Esophagus muscularis mucosa (tissue), 4 donors: Measurements from ENCODE around the gene PCBP3. TPM values are rescaled to one million over a fixed set of nuclear protein-coding genes. Genes with fewer than 3 reads are reported as not detected.

Source experiments
- DNase-seq: peaks from one replicate; pipeline ENCODE4 v3.0.0-alpha.2; 2017; ENCODE audit errors: extremely low spot score
- H3K27ac ChIP-seq, 4 donors: fragments of 200-600 bp; sonication (generic); replicated peaks in 1 of 4; 1 replicate in 3 of 4; 2 replicates in 1 of 4; pipeline ENCODE4 v1.5.1; 2016 to 2019; ENCODE audit warnings: mild to moderate bottlenecking in 1 of 4
- H3K27me3 ChIP-seq, 4 donors: fragments of 200-600 bp; sonication (generic); one replicate each; pipeline versions ENCODE4 v1.5.1 to v1.6.0; 2016 to 2019
- H3K36me3 ChIP-seq, 4 donors: fragments of 200-600 bp; sonication (generic); one replicate each; pipeline ENCODE4 v1.5.1; 2016 to 2019
- H3K4me1 ChIP-seq, 4 donors: fragments of 200-600 bp; sonication (generic); one replicate each; pipeline ENCODE4 v1.5.1; 2016 to 2019
- H3K4me3 ChIP-seq, 4 donors: fragments of 200-600 bp; sonication (generic); 1 replicate in 2 of 4; 2 replicates in 2 of 4; pipeline ENCODE4 v1.5.1; 2016 to 2019; ENCODE audit warnings: mild to moderate bottlenecking in 4 of 4, moderate library complexity in 1 of 4
- H3K9me3 ChIP-seq, 4 donors: fragments of 200-600 bp; sonication (generic); 1 replicate in 3 of 4; 2 replicates in 1 of 4; pipeline ENCODE4 v1.5.1; 2016 to 2019
- CTCF ChIP-seq, 3 experiments: fragments of 200-600 bp in 2 of 3; fragments of 450-650 bp in 1 of 3; sonication (generic) in 2 of 3; IDR thresholded peaks; one replicate each; pipeline ENCODE4 v1.5.1; 2017 to 2019; ENCODE audit warnings: antibody characterized with exemption in 3 of 3, mild to moderate bottlenecking in 2 of 3, moderate library complexity in 1 of 3
- EP300 ChIP-seq: sonication (generic); formaldehyde crosslinking; IDR thresholded peaks from one replicate; pipeline ENCODE4 v1.6.1; 2017; ENCODE audit warnings: antibody characterized with exemption
- POLR2A ChIP-seq: fragments of 450-650 bp; IDR thresholded peaks from one replicate; pipeline ENCODE4 v1.6.1; 2017; ENCODE audit warnings: antibody characterized with exemption, moderate library complexity, mild to moderate bottlenecking, low read depth
- POLR2AphosphoS5 ChIP-seq, 2 donors: sonication (generic); formaldehyde crosslinking; IDR thresholded peaks; one replicate each; pipeline ENCODE4 v1.6.1; 2017; ENCODE audit warnings: antibody characterized with exemption in 2 of 2
- WGBS: methylation state at CpG from one replicate; pipeline ENCODE4 v1.1.5; 2018; 5-methylcytosine and 5-hydroxymethylcytosine counted together
- intact Hi-C: fragments of 100-400 bp; cut with DNase I; formaldehyde crosslinking; loops from one replicate; pipeline ENCODE4 v1.15.1; 2023
- total RNA-seq, 4 donors: library from RNA; depleted of rRNA; stranded (reverse); fragments of >200 nt; gene quantifications; one replicate each; pipeline versions ENCODE4 v1.1.0 to v1.2.1, GENCODE V29; 2016

PCBP3 gene
- total RNA-seq, 4 donors from 2014 or later: 7.5 to 9.2 (median 8.1) TPM

GRCh38 chr21:45970674-45971615, 327.4 kb downstream of the PCBP3 start:
- Histone ChIP-seq H3K27ac (peak overlapping the region; percentile 96 to 99 (median 98)), H3K9me3 (no peaks in the 10 kb centered on the region), H3K4me1 (peaks cover 50 to 61% (median 59%) of the 10 kb centered on the region in 4 donors), H3K36me3 (no peaks in the 10 kb centered on the region), H3K4me3 (no peak overlapping the region), H3K27me3 (no peaks in the 10 kb centered on the region)
- intact Hi-C loops: loop anchor here (2.0 to 10.0 kb wide), 2 partner anchors 258 to 354 kb away; partner anchors contain the start of genes C21orf58, LSS and PCNT
- 62% methylated on average over 10 of the region's 25 CpGs for WGBS
- no peak for DNase-seq
- TF ChIP-seq CTCF (IDR thresholded peaks at IDR 0.05) (peak; percentile 94 to 99 (median 97)), POLR2A (no peak), POLR2AphosphoS5 (IDR thresholded peaks at IDR 0.05) (peak in 1 of 2 donors; percentile 27)

DNA sequence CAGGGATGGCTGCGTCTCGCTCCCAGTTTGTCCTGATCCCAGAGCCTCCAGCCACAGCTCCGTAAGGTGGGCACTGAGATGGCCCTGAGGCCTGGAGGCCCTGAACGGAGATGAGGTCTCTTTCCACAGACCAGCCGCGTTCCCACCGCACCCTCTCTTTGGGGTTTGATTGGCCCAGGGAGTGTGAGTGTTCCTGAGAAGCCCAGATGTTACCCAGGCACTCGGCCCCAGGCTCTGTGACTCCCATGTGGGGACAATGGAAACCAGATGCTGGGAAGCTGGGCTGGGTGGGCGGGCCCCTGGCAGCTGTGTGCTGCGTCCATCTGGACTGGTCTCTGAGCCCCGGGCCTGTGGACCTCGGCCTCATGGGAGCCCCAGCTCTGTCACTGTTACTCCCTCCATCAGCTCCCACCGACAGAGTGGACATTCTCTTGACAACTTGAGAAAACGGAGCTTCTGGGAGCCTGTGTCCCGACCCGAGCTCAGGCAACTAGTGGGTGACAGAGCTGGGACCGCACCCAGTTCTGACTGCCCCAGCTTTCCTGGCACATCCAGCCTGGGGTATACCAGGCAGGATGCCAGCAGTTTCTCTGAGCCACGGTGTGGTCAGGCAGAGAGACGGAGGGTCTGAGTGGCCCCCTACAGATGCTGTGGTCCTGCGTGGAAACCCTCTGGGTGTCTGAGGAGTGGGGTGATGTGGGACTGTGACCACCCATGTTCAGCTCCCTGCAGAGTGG, 328.3 kb downstream of the PCBP3 start:
- 59% methylated on average over 15 of the region's 20 CpGs for WGBS
- no peaks in the 10 kb centered on the region for H3K27me3 ChIP-seq

DNA sequence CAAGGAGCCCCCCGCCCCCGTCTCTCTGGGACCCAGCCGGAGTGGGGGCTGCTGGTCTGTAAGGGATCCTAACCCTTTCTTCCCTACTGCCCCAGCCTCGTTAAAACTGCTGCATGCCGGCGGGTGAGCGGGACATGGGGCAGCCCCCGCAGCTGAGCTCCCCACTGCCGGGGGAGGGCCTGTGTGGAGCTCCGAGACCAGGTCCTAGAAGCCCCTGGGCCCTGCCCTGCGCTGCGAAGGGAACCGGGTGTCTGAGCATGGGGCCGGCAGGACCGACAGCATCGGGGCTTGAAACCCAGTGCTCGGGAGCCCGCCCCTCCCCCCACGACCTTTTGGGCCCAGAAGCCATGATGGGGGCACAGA, 328.8 kb downstream of the PCBP3 start:
- Histone ChIP-seq H3K9me3 (no peaks in the 10 kb centered on the region), H3K27ac (peak overlapping the region; percentile 96 to 99 (median 98)), H3K4me3 (peak overlapping the region; percentile 59 to 62 (median 61)), H3K4me1 (peaks cover 58 to 72% (median 71%) of the 10 kb centered on the region in 4 donors), H3K27me3 (no peaks in the 10 kb centered on the region), H3K36me3 (no peaks in the 10 kb centered on the region)
- no peak for DNase-seq
- TF ChIP-seq POLR2A: no peak
- TF ChIP-seq CTCF (IDR thresholded peaks at IDR 0.05): no peak
- no peak for TF ChIP-seq EP300
- TF ChIP-seq POLR2AphosphoS5 (IDR thresholded peaks at IDR 0.05): no peak
- intact Hi-C loops: loop anchor here (1.0 to 10.0 kb wide), 2 partner anchors 127 to 352 kb away; partner anchors contain the start of genes C21orf58 and PCNT
- WGBS: 16% methylated on average over 12 of the region's 19 CpGs

More for the DNA sequence above, 328.3 kb downstream of the PCBP3 start:
- intact Hi-C loops: loop anchor here (1.0 to 10.0 kb wide), 3 partner anchors 128 to 353 kb away; partner anchors contain the start of genes C21orf58, LSS and PCNT
- Histone ChIP-seq H3K27ac (peak overlapping the region; percentile 96 to 99 (median 98)), H3K36me3 (no peaks in the 10 kb centered on the region), H3K4me3 (peak overlapping the region; percentile 59 to 62 (median 61)), H3K4me1 (peaks cover 54 to 67% (median 65%) of the 10 kb centered on the region in 4 donors), H3K9me3 (no peaks in the 10 kb centered on the region)
- DNase-seq: no peak
- TF ChIP-seq EP300 (no peak), POLR2AphosphoS5 (IDR thresholded peaks at IDR 0.05) (peak in 1 of 2 donors; percentile 44)

- DNase-seq: no peak
- Histone ChIP-seq H3K27ac (peak overlapping the region; percentile 96 to 99 (median 98)), H3K4me3 (peak overlapping the region; percentile 59 to 62 (median 61)), H3K36me3 (no peaks in the 10 kb centered on the region), H3K4me1 (peaks cover 60 to 78% (median 74%) of the 10 kb centered on the region in 4 donors), H3K27me3 (no peaks in the 10 kb centered on the region), H3K9me3 (no peaks in the 10 kb centered on the region)
- WGBS: 0% methylated on average over 7 of the region's 58 CpGs
- TF ChIP-seq POLR2AphosphoS5 (IDR thresholded peaks at IDR 0.05): peak; percentile 29 to 43
- no peak for TF ChIP-seq EP300
- intact Hi-C loops: loop anchor here (1.0 to 10.0 kb wide), 2 partner anchors 126 to 352 kb away; partner anchors contain the start of genes C21orf58 and PCNT
Measured at GRCh38 chr21:45972716-45973474, 329.4 kb downstream of the PCBP3 start.

- Histone ChIP-seq H3K4me1 (peaks cover 63 to 85% (median 79%) of the 10 kb centered on the region in 4 donors), H3K9me3 (no peaks in the 10 kb centered on the region), H3K27me3 (no peaks in the 10 kb centered on the region), H3K4me3 (peak overlapping the region; percentile 59 to 62 (median 61)), H3K27ac (peak overlapping the region; percentile 96 to 99 (median 98)), H3K36me3 (no peaks in the 10 kb centered on the region)
- TF ChIP-seq POLR2AphosphoS5 (IDR thresholded peaks at IDR 0.05): peak; percentile 53 to 74
- TF ChIP-seq POLR2A: no peak
- TF ChIP-seq EP300: no peak
- TF ChIP-seq CTCF (IDR thresholded peaks at IDR 0.05): peak; percentile 69 to 82 (median 78)
- intact Hi-C loops: loop anchor here (10.0 kb wide), 1 partner anchor 351 kb away; the partner anchor contains the start of genes C21orf58 and PCNT
- 1% methylated on average over 33 of the region's 38 CpGs for WGBS
- DNase-seq: no peak
Measured at GRCh38 chr21:45973475-45974072, 330.0 kb downstream of the PCBP3 start.
